Mucosa of stomach (tissue), 1 donor: ENCODE measurements around the gene MFF.
A peak's percentile ranks its signal among the peaks of the same experiment; 100 is the strongest.

Experiments
- H3K27me3 ChIP-seq: one replicate; pipeline ENCODE4 v1.7.0; 2013; ENCODE audit warnings: mild to moderate bottlenecking, low read length; ENCODE audit not compliant: control insufficient read depth, insufficient read depth
- H3K36me3 ChIP-seq: one replicate; pipeline ENCODE4 v1.7.0; 2013; ENCODE audit warnings: low read length; ENCODE audit not compliant: control insufficient read depth, insufficient read depth
- H3K4me1 ChIP-seq: one replicate; pipeline ENCODE4 v1.7.0; 2013; ENCODE audit warnings: mild to moderate bottlenecking, low read length; ENCODE audit not compliant: control insufficient read depth, insufficient read depth
- H3K4me3 ChIP-seq: one replicate; pipeline ENCODE4 v1.7.0; 2013; ENCODE audit warnings: low read length
- H3K9ac ChIP-seq: one replicate; pipeline ENCODE4 v1.7.0; 2013; ENCODE audit warnings: mild to moderate bottlenecking, low read length, moderate library complexity
- H3K9me3 ChIP-seq: one replicate; pipeline ENCODE4 v1.7.0; 2013; ENCODE audit warnings: mild to moderate bottlenecking, low read length, moderate library complexity; ENCODE audit not compliant: control insufficient read depth
- donor health status: Pancreatic carcinoma.

Gene MFF

GRCh38 chr2:227312579-227312978, 12.5 kb upstream of the MFF start:
- Histone ChIP-seq H3K4me1 (no peaks in the 10 kb centered on the region), H3K36me3 (no peaks in the 10 kb centered on the region), H3K27me3 (no peaks in the 10 kb centered on the region), H3K4me3 (no peak overlapping the region), H3K9ac (no peak overlapping the region), H3K9me3 (no peaks in the 10 kb centered on the region)

- H3K9me3 ChIP-seq = no peaks in the 10 kb centered on the region
- no peaks in the 10 kb centered on the region for H3K27me3 ChIP-seq
- no peak overlapping the region for H3K4me3 ChIP-seq
- no peaks in the 10 kb centered on the region for H3K4me1 ChIP-seq
- H3K36me3 ChIP-seq = no peaks in the 10 kb centered on the region
- H3K9ac ChIP-seq = no peak overlapping the region
These were observed 11.7 kb upstream of the MFF start for GRCh38 chr2:227313310-227313709.

- Histone ChIP-seq H3K9me3 (no peaks in the 10 kb centered on the region), H3K36me3 (no peaks in the 10 kb centered on the region), H3K4me1 (no peaks in the 10 kb centered on the region), H3K4me3 (no peak overlapping the region), H3K9ac (no peak overlapping the region), H3K27me3 (no peaks in the 10 kb centered on the region)
These were observed 7.2 kb upstream of the MFF start for GRCh38 chr2:227317834-227318233.

- no peaks in the 10 kb centered on the region for H3K36me3 ChIP-seq
- H3K9ac ChIP-seq = no peak overlapping the region
- H3K9me3 ChIP-seq = no peaks in the 10 kb centered on the region
- no peak overlapping the region for H3K4me3 ChIP-seq
- no peaks in the 10 kb centered on the region for H3K27me3 ChIP-seq
- no peaks in the 10 kb centered on the region for H3K4me1 ChIP-seq
These were observed 4.6 kb upstream of the MFF start for GRCh38 chr2:227320305-227321094.

- Histone ChIP-seq H3K4me1 (no peaks in the 10 kb centered on the region), H3K27me3 (no peaks in the 10 kb centered on the region), H3K4me3 (no peak overlapping the region), H3K36me3 (no peaks in the 10 kb centered on the region), H3K9me3 (no peaks in the 10 kb centered on the region), H3K9ac (no peak overlapping the region)
These were observed 2.4 kb upstream of the MFF start for GRCh38 chr2:227322530-227323205.

GRCh38 chr2:227323818-227324217, 1.2 kb upstream of the MFF start:
- no peaks in the 10 kb centered on the region for H3K36me3 ChIP-seq
- H3K9ac ChIP-seq = no peak overlapping the region
- no peaks in the 10 kb centered on the region for H3K4me1 ChIP-seq
- no peaks in the 10 kb centered on the region for H3K9me3 ChIP-seq
- no peaks in the 10 kb centered on the region for H3K27me3 ChIP-seq
- no peak overlapping the region for H3K4me3 ChIP-seq

GRCh38 chr2:227324642-227324994, 433 bp upstream of the MFF start:
- H3K9me3 ChIP-seq = no peaks in the 10 kb centered on the region
- peak overlapping the region; percentile 6 for H3K4me3 ChIP-seq
- peak overlapping the region; percentile 83 for H3K9ac ChIP-seq
- no peaks in the 10 kb centered on the region for H3K36me3 ChIP-seq
- H3K27me3 ChIP-seq = no peaks in the 10 kb centered on the region
- no peaks in the 10 kb centered on the region for H3K4me1 ChIP-seq

GRCh38 chr2:227325839-227326195, 766 bp downstream of the MFF start:
- H3K9ac ChIP-seq = peak overlapping the region; percentile 83

GRCh38 chr2:227326783-227327182, 1.7 kb downstream of the MFF start:
- no peaks in the 10 kb centered on the region for H3K9me3 ChIP-seq
- H3K9ac ChIP-seq = no peak overlapping the region
- no peaks in the 10 kb centered on the region for H3K27me3 ChIP-seq
- H3K4me1 ChIP-seq = no peaks in the 10 kb centered on the region
- H3K4me3 ChIP-seq = no peak overlapping the region
- no peaks in the 10 kb centered on the region for H3K36me3 ChIP-seq

More at GRCh38 chr2:227325839-227326195, 766 bp downstream of the MFF start:
- peak overlapping the region; percentile 64 for H3K4me3 ChIP-seq
- no peaks in the 10 kb centered on the region for H3K9me3 ChIP-seq
- no peaks in the 10 kb centered on the region for H3K4me1 ChIP-seq
- no peaks in the 10 kb centered on the region for H3K36me3 ChIP-seq
- H3K27me3 ChIP-seq = no peaks in the 10 kb centered on the region

- H3K27me3 ChIP-seq = no peaks in the 10 kb centered on the region
- peaks cover 9% of the 10 kb centered on the region for H3K4me1 ChIP-seq
- no peaks in the 10 kb centered on the region for H3K36me3 ChIP-seq
- H3K4me3 ChIP-seq = no peak overlapping the region
- H3K9me3 ChIP-seq = no peaks in the 10 kb centered on the region
- H3K9ac ChIP-seq = no peak overlapping the region
These were observed 10.7 kb downstream of the MFF start for GRCh38 chr2:227335713-227336112.

GRCh38 chr2:227337442-227337841, 12.4 kb downstream of the MFF start:
- Histone ChIP-seq H3K4me1 (peaks cover 9% of the 10 kb centered on the region), H3K27me3 (no peaks in the 10 kb centered on the region), H3K4me3 (no peak overlapping the region), H3K36me3 (no peaks in the 10 kb centered on the region), H3K9me3 (no peaks in the 10 kb centered on the region), H3K9ac (no peak overlapping the region)

- Histone ChIP-seq H3K27me3 (no peaks in the 10 kb centered on the region), H3K4me3 (no peak overlapping the region), H3K4me1 (peaks cover 3% of the 10 kb centered on the region), H3K36me3 (no peaks in the 10 kb centered on the region), H3K9me3 (no peaks in the 10 kb centered on the region), H3K9ac (no peak overlapping the region)
These were observed 14.1 kb downstream of the MFF start for GRCh38 chr2:227339098-227339599.
